ENCODE data around the gene C1QB. TPM values are rescaled to one million over a fixed set of nuclear protein-coding genes. Genes with fewer than 3 reads are reported as not detected.
"Not testable (repeated sequence)": the region's sequence is repeated elsewhere in the genome, so short reads cannot be mapped to it uniquely, and the experiment has no call there.

C1QB gene
- total RNA-seq, 1 donor from 2014 or later = 454 TPM

GRCh38 chr1:22674410-22674749 lies 21.3 kb downstream of the C1QB start:
- Histone ChIP-seq H3K4me1 (no peaks in the 10 kb centered on the region), H3K27ac (no peak overlapping the region), H3K4me3 (no peak overlapping the region), H3K36me3 (no peaks in the 10 kb centered on the region), H3K27me3 (no peaks in the 10 kb centered on the region), H3K9me3 (no peaks in the 10 kb centered on the region)
- no peak for DNase-seq (ENCODE audit: low spot score in 2 of 2)
- intact Hi-C loops (cut with DNase I) = no loop called here
- peak in 1 of 3 experiments; percentile 13 for TF ChIP-seq CTCF (IDR thresholded peaks at IDR 0.05)

- H3K9me3 ChIP-seq; H3K4me1 ChIP-seq; H3K27ac ChIP-seq; H3K27me3 ChIP-seq; H3K36me3 ChIP-seq; intact Hi-C loops (cut with DNase I); H3K4me3 ChIP-seq; DNase-seq (ENCODE audit: low spot score in 2 of 2): not testable (repeated sequence)
These were observed 23.1 kb downstream of the C1QB start for GRCh38 chr1:22676151-22676550.

- no peaks in the 10 kb centered on the region for H3K4me1 ChIP-seq
- no peaks in the 10 kb centered on the region for H3K27me3 ChIP-seq
- H3K36me3 ChIP-seq = no peaks in the 10 kb centered on the region
- no peaks in the 10 kb centered on the region for H3K9me3 ChIP-seq
- H3K27ac ChIP-seq = no peak overlapping the region
- intact Hi-C loops (cut with DNase I) = no loop called here
- no peak for DNase-seq (ENCODE audit: low spot score in 2 of 2)
- H3K4me3 ChIP-seq = no peak overlapping the region
- no peak for TF ChIP-seq CTCF (IDR thresholded peaks at IDR 0.05)
These were observed 24.0 kb downstream of the C1QB start for GRCh38 chr1:22676916-22677583.

- TF ChIP-seq CTCF (IDR thresholded peaks at IDR 0.05) = no peak
- no peaks in the 10 kb centered on the region for H3K27me3 ChIP-seq
These were observed 25.2 kb downstream of the C1QB start for GRCh38 chr1:22677931-22678896.

GRCh38 chr1:22680726-22681125 lies 27.7 kb downstream of the C1QB start:
- no peak for DNase-seq (ENCODE audit: low spot score in 2 of 2)
- intact Hi-C loops (cut with DNase I) = no loop called here
- H3K4me1 ChIP-seq = no peaks in the 10 kb centered on the region
- H3K36me3 ChIP-seq = no peaks in the 10 kb centered on the region
- no peak overlapping the region for H3K4me3 ChIP-seq
- H3K27me3 ChIP-seq = no peaks in the 10 kb centered on the region
- H3K27ac ChIP-seq = no peak overlapping the region
- H3K9me3 ChIP-seq = no peaks in the 10 kb centered on the region
- no peak for TF ChIP-seq CTCF (IDR thresholded peaks at IDR 0.05)

More at GRCh38 chr1:22677931-22678896, 25.2 kb downstream of the C1QB start:
- Histone ChIP-seq H3K4me1 (no peaks in the 10 kb centered on the region), H3K36me3 (no peaks in the 10 kb centered on the region), H3K4me3 (no peak overlapping the region), H3K9me3 (no peaks in the 10 kb centered on the region), H3K27ac (no peak overlapping the region)
- intact Hi-C loops (cut with DNase I) = no loop called here
- DNase-seq (ENCODE audit: low spot score in 2 of 2) = no peak

All from ascending aorta (tissue), 2 donors.